Gastrocnemius medialis (tissue), 4 donors: ENCODE data around the gene PRKG1. TPM values are rescaled to one million over a fixed set of nuclear protein-coding genes. Genes with fewer than 3 reads are reported as not detected.

Experiments
- ATAC-seq, 2 donors: fragments of 150-250 bp; one replicate each; pipeline ENCODE4 v1.9.1; 2016
- DNase-seq, 2 donors: peaks; one replicate each; pipeline ENCODE4 v3.0.0-alpha.2; 2019
- H3K27ac ChIP-seq, 4 donors: fragments of 200-600 bp; sonication (generic); 1 replicate in 1 of 4; 2 replicates in 3 of 4; pipeline ENCODE4 v1.5.1; 2016 to 2018; ENCODE audit warnings: mild to moderate bottlenecking in 2 of 4, moderate library complexity in 1 of 4
- H3K27me3 ChIP-seq, 3 donors: fragments of 200-600 bp; sonication (generic) in 2 of 3; 1 replicate in 1 of 3; 2 replicates in 2 of 3; pipeline versions ENCODE4 v1.5.1 to v1.6.0; 2016 to 2019; ENCODE audit warnings: mild to moderate bottlenecking in 1 of 3, moderate library complexity in 1 of 3
- H3K36me3 ChIP-seq, 2 donors: fragments of 200-600 bp; sonication (generic) in 1 of 2; one replicate each; pipeline ENCODE4 v1.5.1; 2017 to 2018
- H3K4me1 ChIP-seq, 2 donors: fragments of 200-600 bp; sonication (generic) in 1 of 2; one replicate each; pipeline ENCODE4 v1.5.1; 2016 to 2017; ENCODE audit warnings: mild to moderate bottlenecking in 2 of 2
- H3K4me3 ChIP-seq, 4 donors: fragments of 200-600 bp; sonication (generic) in 3 of 4; 1 replicate in 1 of 4; 2 replicates in 3 of 4; pipeline ENCODE4 v1.5.1; 2016 to 2019; ENCODE audit warnings: mild to moderate bottlenecking in 2 of 4
- H3K9me3 ChIP-seq, 3 donors: fragments of 200-600 bp; sonication (generic) in 2 of 3; 1 replicate in 1 of 3; 2 replicates in 2 of 3; pipeline ENCODE4 v1.5.1; 2016 to 2019
- POLR2A ChIP-seq, 2 donors: fragments of 450-650 bp; IDR thresholded peaks; one replicate each; pipeline ENCODE4 v1.6.1; 2017; ENCODE audit warnings: antibody characterized with exemption in 2 of 2, mild to moderate bottlenecking in 2 of 2, moderate library complexity in 2 of 2
- in situ Hi-C, 4 donors: fragments of 200-750 bp; cut with MboI; loops; one replicate each; pipeline versions ENCODE4 v1.15.0 to v1.8.0; 2017; ENCODE audit warnings: low sequenced_read_pairs in 4 of 4
- intact Hi-C: fragments of 100-400 bp; cut with DNase I; formaldehyde crosslinking; loops from one replicate; pipeline ENCODE4 v1.15.1; 2023; ENCODE audit warnings: low total_unique reads
- total RNA-seq, 4 donors: library from RNA; depleted of rRNA; stranded (reverse); fragments of >200 nt; gene quantifications; one replicate each; pipeline versions ENCODE4 v1.1.0 to v1.2.3, GENCODE V29; 2016
- TF ChIP-seq, protein P1 (sequence below), 5 experiments: fragments of 450-650 bp in 3 of 5; fragments of 200-600 bp in 2 of 5; sonication (generic) in 2 of 5; IDR thresholded peaks in 4 of 5; conservative IDR thresholded peaks in 1 of 5; 1 replicate in 4 of 5; 2 replicates in 1 of 5; pipeline ENCODE4 v1.5.1; 2016 to 2019; ENCODE audit warnings: antibody characterized with exemption in 5 of 5, mild to moderate bottlenecking in 3 of 5, moderate library complexity in 3 of 5

Gene PRKG1
- total RNA-seq, 4 donors from 2014 or later: 10.4 to 39.4 (median 25.1) TPM

- H3K4me3 ChIP-seq: no peak overlapping the region
- H3K36me3 ChIP-seq: no peaks in the 10 kb centered on the region
- no peak for ATAC-seq
- no peak for TF ChIP-seq POLR2A (IDR thresholded peaks at IDR 0.05)
- TF ChIP-seq, protein P1, sequence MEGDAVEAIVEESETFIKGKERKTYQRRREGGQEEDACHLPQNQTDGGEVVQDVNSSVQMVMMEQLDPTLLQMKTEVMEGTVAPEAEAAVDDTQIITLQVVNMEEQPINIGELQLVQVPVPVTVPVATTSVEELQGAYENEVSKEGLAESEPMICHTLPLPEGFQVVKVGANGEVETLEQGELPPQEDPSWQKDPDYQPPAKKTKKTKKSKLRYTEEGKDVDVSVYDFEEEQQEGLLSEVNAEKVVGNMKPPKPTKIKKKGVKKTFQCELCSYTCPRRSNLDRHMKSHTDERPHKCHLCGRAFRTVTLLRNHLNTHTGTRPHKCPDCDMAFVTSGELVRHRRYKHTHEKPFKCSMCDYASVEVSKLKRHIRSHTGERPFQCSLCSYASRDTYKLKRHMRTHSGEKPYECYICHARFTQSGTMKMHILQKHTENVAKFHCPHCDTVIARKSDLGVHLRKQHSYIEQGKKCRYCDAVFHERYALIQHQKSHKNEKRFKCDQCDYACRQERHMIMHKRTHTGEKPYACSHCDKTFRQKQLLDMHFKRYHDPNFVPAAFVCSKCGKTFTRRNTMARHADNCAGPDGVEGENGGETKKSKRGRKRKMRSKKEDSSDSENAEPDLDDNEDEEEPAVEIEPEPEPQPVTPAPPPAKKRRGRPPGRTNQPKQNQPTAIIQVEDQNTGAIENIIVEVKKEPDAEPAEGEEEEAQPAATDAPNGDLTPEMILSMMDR (IDR thresholded peaks at IDR 0.05 in 4 of 5, conservative IDR thresholded peaks at IDR 0.05 in 1 of 5): no peak
- H3K9me3 ChIP-seq: no peaks in the 10 kb centered on the region
- no peaks in the 10 kb centered on the region for H3K4me1 ChIP-seq
- no peaks in the 10 kb centered on the region for H3K27me3 ChIP-seq
- intact Hi-C loops (no loop called here), in situ Hi-C loops (no loop called here)
- DNase-seq: no peak
- no peak overlapping the region for H3K27ac ChIP-seq
Measured at GRCh38 chr10:52322323-52322722, 1248.0 kb downstream of the PRKG1 start.

GRCh38 chr10:52322936-52323335, 1248.6 kb downstream of the PRKG1 start:
- no peak overlapping the region for H3K27ac ChIP-seq
- TF ChIP-seq, protein P1 (IDR thresholded peaks at IDR 0.05 in 4 of 5, conservative IDR thresholded peaks at IDR 0.05 in 1 of 5): no peak
- TF ChIP-seq POLR2A (IDR thresholded peaks at IDR 0.05): no peak

DNA sequence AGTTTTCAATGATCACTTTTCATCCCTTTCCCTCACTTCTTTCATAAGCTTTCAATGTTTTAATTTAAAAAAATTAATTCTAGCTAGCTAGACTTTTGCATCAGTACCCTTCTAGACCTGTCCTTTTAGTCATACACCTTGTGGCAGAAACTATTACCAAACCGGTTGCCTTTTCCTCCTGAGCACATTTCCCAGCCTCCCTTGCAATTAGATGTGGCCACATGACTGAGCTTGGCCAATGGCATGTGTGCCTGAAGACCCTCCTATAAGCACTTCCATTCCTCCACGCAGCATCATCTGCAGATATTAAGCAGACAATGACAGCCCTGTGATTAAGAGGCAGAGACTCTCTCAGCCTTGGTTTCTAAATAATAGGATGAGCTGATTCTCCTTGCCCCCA, 1252.1 kb downstream of the PRKG1 start:
- no peaks in the 10 kb centered on the region for H3K27me3 ChIP-seq
- DNase-seq (no peak), ATAC-seq (no peak)
- in situ Hi-C loops (no loop called here), intact Hi-C loops (no loop called here)
- no peak overlapping the region for H3K27ac ChIP-seq
- no peak for TF ChIP-seq POLR2A (IDR thresholded peaks at IDR 0.05)
- TF ChIP-seq, protein P1 (IDR thresholded peaks at IDR 0.05 in 4 of 5, conservative IDR thresholded peaks at IDR 0.05 in 1 of 5): no peak
- H3K4me1 ChIP-seq: no peaks in the 10 kb centered on the region
- no peaks in the 10 kb centered on the region for H3K9me3 ChIP-seq
- no peak overlapping the region for H3K4me3 ChIP-seq
- no peaks in the 10 kb centered on the region for H3K36me3 ChIP-seq

More at GRCh38 chr10:52322936-52323335, 1248.6 kb downstream of the PRKG1 start:
- no peak overlapping the region for H3K4me3 ChIP-seq
- H3K4me1 ChIP-seq: no peaks in the 10 kb centered on the region
- in situ Hi-C loops (no loop called here), intact Hi-C loops (no loop called here)
- no peaks in the 10 kb centered on the region for H3K27me3 ChIP-seq
- DNase-seq (no peak), ATAC-seq (no peak)
- H3K36me3 ChIP-seq: no peaks in the 10 kb centered on the region
- H3K9me3 ChIP-seq: no peaks in the 10 kb centered on the region

- no peak overlapping the region for H3K4me3 ChIP-seq
- H3K36me3 ChIP-seq: no peaks in the 10 kb centered on the region
- H3K27ac ChIP-seq: no peak overlapping the region
- ATAC-seq: no peak
- DNase-seq: no peak
- H3K4me1 ChIP-seq: no peaks in the 10 kb centered on the region
- TF ChIP-seq, protein P1 (IDR thresholded peaks at IDR 0.05 in 4 of 5, conservative IDR thresholded peaks at IDR 0.05 in 1 of 5): no peak
- TF ChIP-seq POLR2A (IDR thresholded peaks at IDR 0.05): no peak
- H3K9me3 ChIP-seq: no peaks in the 10 kb centered on the region
- in situ Hi-C loops (no loop called here), intact Hi-C loops (no loop called here)
- no peaks in the 10 kb centered on the region for H3K27me3 ChIP-seq
Measured at GRCh38 chr10:52331638-52332364, 1257.5 kb downstream of the PRKG1 start.

DNA sequence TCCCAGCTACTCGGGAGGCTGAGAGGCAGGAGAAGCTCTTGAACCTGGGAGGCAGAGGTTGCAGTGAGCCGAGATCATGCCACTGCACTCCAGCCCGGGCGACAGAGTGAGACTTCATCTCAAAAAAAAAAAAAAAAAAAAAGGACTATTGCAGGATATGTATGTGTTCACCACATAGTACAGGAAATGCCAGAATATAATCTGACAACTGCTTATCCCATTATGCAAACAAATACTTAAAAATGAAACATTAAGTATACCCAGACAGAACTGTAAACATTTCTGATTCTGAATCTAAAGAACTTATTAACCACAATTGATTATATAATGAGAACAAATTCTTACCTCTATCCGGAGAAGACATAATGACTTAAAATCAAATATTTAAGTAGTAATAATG, 1258.5 kb downstream of the PRKG1 start:
- DNase-seq: no peak
- Histone ChIP-seq H3K4me3 (no peak overlapping the region), H3K27me3 (no peaks in the 10 kb centered on the region), H3K9me3 (no peaks in the 10 kb centered on the region), H3K36me3 (no peaks in the 10 kb centered on the region), H3K27ac (no peak overlapping the region), H3K4me1 (no peaks in the 10 kb centered on the region)
- no peak for TF ChIP-seq POLR2A (IDR thresholded peaks at IDR 0.05)
- TF ChIP-seq, protein P1 (IDR thresholded peaks at IDR 0.05 in 4 of 5, conservative IDR thresholded peaks at IDR 0.05 in 1 of 5): no peak
- in situ Hi-C loops (no loop called here), intact Hi-C loops (no loop called here)
- no peak for ATAC-seq
